GM18873 (cell line): ENCODE measurements around the gene EYS.
"Not testable (repeated sequence)": the region's sequence is repeated elsewhere in the genome, so short reads cannot be mapped to it uniquely, and the experiment has no call there.

ENCODE experiments used
- ATAC-seq: cut with Tn5 transposase; IDR thresholded peaks from one replicate; pipeline ENCODE4 v1.9.1; 2021; ENCODE audit warnings: mild to moderate bottlenecking, moderate library complexity, moderate number of reproducible peaks; ENCODE audit not compliant: unreplicated experiment, low FRiP score

EYS gene

DNA sequence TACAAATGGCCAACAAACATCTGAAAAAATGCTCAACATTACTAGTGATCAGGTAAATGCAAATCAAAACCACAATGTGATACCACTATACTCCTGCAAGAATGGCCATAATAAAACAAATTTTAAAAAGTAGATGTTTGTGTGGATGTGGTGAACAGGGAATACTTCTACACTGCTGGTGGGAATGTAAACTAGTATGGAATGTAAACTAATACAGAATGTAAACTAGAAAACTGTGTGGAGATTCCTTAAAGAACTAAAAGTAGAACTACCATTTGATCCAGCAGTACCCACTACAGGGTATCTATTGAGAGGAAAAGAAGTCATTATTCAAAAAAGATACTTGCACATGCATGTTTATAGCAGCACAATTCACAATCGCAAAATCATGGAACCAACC lies 1878.3 kb downstream of the EYS start:
- ATAC-seq: not testable (repeated sequence)

DNA sequence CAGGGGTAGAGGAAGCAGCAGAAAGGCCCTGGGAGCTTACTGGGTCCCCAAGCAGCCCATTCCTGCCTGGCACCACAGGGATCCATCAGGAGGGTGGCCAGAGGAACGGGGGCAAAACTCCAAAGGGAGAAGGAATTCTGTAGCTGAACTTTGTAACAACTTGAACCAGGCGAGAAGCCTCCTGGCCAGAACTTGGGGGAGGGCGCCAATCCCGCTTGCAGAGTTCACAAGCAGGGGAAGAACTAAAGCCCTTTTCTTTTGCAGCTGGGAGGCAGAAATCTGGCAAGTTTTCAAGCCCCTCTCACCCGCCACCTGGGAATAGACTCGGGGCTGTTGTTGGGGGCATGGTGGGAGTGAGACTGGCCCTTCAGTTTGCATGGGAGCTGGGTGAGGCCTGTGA lies 1882.3 kb downstream of the EYS start:
- ATAC-seq: no peak

DNA sequence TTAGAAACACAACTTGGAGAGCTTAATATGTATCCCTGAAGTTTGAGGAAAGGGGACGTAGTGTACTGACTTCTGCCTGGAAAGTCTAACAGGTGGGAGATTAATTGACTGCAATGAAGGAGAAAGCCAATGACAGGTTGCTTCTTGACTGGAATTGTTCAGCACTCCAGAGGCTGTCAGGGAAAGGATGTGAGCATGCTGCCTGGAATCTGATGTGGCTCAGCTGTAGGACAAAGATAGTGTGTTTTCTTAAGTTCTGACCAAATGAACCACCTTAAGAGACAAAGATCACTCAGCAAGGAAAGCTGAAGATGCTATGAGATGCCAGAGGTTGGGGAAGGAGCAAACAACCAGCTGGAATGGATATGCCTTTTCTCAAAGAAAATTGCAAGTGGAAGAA lies 1885.6 kb downstream of the EYS start:
- ATAC-seq: no peak

DNA sequence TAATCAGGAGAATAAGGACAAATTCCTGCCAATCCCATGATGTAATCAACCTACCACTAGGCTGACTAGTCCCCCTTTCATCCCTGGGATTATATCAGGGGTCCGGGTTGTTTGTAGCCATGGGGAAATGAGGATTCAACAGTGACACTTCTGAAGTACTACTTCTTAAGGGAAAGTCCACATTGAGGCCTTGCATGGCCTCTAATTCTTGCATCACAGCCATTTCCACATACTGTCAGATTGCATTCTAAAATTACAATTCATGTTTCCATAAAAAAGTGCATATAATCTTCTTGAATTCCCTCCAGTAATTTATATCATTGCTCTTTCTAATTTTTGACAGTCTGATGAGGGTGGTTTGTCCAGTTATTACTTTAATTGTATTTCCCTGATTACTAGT lies 1887.2 kb downstream of the EYS start:
- ATAC-seq: no peak

DNA sequence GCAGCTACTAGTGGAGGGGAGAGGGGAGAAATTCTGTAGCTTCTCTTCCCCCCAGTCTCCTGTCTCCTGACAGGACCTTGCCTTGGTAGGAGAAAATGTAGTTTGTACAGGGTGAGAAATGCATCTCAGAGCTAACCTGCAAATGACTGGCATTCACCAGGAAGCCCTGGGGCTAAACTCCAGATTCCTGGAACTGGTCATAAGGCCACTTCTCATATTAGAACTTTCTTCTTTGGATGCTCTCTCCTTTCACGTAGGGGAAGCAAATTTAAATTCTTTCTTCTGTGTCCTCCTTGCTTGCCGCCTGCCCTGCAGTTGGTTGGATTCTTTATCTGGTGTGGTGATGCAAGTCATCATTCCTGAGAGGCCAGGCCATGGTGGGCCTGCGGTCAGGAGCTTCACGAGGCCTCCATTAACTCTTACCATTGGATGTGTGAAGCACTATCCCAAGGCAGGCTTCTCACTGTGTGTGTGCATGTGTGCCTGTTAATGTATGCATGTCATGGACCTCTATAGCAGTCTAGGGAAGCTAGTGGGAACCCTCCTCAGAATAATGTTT lies 1889.5 kb downstream of the EYS start:
- no peak for ATAC-seq

DNA sequence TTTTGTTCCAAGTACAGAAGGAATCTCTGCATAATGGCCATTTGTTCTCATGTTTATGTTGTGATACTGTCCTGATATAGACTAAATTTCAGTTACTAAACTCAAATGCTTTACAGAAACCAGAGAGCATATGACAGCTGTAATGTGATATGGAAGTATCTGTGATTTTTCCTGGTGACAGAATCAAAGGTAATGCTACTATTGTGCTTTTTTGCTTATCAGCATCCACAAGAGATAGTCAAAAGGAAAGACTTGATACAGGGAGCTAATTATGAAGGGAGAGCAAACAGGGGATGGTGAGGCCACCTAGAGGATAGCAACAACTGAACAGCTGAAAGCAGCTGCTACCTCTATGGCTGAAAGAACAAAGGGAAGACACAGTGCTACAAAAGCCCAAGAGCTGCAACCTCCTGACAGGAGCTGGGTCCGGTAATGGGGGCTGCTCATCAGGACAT lies 1890.0 kb downstream of the EYS start:
- ATAC-seq: no peak

DNA sequence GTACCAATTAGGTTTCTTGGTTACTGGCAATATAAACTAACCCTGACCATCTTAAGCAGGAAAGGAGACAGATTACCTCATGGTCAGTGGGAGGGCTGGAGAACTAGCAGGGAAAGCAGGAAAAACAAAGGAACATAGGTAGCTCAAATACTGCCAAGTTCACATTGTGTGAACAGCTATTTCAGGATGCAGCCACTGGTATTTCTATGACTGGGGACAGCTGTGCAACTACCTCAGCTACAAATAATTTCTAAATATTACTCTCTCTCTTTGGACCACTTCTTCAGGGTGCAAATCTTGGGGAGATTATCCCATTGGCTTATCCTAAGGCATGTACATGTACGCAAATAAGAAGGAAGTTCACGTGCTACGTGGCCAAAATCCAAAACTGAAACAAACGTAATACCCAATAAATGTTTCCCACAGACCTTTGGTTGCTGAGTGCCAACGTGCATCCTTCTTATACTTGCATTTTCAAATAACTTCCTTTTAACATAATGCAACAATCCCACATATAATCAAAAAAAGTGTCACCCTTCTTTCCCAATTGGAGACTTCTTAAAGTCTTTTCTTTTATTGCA lies 1890.5 kb downstream of the EYS start:
- no peak for ATAC-seq

DNA sequence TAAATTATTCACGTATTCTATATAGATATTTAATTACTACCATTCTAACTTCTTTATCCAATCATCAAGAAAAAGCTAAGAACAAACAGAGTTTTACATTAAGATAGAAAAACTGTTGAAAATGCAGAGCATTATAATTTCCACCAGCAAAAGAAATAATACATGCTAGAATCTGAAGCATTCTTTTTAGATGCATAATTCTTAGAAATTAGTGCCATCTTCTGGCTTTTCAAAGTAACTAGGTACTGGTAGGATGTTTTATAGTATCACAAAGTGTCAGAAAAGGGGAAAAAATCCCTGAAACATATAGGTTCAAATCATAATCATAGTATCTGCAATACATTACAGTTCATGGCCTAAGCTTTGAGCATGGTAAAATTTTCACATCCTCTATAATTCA lies 1892.6 kb downstream of the EYS start:
- ATAC-seq: no peak

DNA sequence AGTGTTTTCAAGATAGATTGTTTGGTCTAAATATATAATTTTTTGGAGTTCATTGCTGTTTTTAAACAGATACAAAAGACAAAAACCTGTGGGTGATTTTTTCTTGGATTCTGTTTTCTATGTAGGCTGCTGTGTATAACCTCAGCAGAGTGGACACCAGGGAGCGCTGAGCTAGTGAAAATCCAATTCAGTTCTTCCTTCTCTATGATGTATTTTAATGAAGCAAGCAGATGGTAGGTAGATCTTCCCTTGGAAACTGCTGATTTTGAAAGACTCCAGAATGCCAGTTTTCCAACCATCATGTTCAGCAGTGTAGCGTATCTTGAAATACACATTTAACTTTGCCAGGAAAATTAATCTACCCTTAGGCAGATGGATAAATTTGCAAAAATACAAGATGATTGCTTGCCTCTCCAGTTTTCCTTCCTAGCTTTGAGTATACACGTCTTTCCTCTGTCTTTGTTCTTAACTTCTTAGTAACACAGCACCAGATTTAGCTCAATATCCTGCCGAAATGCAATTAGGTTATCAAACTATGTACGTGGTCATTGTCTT lies 1893.4 kb downstream of the EYS start:
- no peak for ATAC-seq

DNA sequence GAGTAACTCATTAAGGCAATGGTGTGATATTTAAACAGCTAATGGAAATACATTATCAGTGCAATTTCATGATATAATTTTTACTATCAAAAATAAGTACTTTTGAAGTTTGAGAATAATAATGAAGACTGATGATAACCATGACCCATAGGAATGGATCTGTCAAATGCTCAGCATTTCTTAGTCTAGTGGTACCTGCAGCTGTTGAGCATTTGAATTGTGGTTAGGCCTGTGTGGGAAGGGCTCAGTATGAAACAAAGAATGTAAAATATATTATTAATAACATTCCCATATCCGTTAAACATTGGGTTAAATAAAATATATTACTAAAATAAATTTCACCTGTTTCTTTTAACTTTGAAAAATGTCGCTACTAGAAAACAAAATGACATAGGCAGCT lies 1898.5 kb downstream of the EYS start:
- ATAC-seq: no peak

DNA sequence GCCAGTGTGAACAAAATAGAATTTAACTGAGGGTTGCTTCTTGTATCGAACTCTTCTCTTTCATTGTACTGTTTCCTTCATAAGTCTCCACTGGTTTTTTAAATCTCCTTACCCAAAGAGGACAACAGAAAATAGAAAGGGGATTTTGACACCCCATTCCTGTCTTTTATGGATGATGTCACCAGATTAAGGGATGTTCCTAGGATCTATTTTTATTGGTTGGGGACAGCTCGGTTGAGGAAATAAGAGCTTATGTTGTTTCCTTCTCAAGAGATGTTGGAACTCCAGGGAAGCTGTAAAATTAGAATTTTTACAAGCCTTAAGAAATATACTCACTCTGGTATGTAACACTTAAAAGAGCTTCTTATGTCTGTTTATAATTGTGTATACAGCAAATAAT lies 1900.0 kb downstream of the EYS start:
- no peak for ATAC-seq

DNA sequence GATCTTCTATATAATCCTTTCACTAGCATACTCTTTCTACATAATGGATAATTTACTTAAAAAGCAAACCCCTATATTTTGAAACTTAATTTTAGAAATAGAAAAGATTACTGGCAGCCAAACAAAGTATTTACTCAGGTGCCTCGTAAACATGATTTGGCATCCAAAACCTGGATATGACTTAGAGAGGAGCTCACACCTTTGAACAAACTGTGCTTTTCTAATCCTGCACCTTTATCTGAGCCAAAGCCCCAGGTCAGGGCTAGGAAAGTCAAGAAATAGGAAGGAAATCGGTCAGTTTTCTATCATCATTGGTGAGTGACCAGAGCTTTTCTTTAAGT lies 1900.5 kb downstream of the EYS start:
- ATAC-seq: no peak

DNA sequence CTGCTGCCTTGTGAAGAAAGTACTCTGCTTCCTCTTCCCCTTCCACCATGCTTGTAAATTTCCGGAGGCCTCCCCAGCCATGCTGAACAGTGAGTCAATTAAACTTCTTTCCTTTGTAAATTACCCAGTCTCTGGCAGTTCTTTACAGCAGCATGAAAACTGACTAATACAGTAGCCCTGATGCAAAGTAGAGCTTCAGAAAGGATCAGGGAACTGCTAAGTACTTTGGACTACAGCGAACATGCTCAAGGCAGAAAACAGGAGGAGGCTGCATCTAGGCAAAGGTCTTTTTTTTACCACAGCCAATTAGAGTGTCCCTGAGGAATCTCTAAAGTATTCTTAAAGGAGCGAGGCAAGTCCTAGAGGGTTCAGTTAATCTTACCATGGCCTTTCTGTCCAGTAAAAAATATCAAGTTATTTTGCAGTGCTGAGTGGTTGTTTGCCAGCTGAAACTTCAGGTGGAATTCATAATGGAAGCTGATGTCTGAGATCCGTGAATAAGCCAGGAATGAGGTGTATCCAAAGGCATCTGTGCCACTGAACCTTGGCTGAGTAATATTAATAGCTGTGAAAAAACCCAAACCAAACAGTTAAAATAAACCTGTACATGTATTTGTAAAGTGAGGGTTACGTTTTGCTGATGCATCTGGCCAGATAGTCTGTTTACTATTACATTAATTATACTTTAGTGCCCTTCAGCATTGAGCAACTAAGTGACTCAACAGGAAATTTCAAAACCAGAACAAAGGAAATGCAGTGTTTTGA lies 1901.0 kb downstream of the EYS start:
- ATAC-seq: no peak

DNA sequence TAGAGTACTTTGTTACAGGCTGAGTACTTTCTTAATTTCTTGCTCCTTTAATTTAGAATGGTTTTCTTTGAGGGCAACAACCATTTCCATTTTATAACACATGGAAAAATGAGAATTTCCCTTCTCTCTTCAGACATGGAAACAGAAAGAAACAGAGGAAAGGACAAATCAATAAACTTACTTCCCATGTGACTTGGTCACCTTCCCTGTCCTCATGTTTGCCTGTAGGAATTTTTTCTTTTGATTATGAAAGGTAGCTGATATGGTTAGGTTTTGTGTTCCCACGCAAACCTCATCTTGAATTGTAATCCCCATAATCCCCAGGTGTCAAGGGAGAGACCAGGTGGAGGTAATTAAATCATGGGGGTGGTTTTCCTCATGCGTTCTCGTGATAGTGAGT lies 1901.7 kb downstream of the EYS start:
- ATAC-seq: no peak

DNA sequence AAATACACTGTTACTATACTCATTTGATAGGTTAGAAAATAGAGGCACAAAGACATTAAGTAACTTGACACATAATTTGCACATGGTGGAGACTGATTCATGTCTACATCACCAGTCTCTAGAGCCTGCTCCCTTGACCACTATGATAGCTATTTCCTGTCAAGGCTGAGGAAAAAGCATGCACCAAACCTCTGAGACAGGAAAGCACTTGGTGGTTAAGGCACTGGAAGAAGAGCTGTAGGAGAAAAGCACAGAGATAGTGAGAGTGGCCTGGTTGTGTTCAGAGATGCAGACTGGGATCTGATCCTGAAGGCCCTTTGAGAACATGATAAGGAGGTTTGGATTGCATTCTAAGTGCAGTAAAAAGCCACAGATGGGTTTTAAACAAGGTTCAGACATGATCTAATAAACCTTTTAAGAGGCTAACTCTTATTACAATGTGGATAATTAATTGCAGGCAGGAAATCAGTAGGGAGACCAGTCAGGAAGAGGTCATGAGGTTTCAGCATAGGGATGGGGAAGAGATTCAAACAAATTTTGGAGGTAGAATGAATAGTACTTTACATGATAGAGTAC lies 1902.6 kb downstream of the EYS start:
- no peak for ATAC-seq

DNA sequence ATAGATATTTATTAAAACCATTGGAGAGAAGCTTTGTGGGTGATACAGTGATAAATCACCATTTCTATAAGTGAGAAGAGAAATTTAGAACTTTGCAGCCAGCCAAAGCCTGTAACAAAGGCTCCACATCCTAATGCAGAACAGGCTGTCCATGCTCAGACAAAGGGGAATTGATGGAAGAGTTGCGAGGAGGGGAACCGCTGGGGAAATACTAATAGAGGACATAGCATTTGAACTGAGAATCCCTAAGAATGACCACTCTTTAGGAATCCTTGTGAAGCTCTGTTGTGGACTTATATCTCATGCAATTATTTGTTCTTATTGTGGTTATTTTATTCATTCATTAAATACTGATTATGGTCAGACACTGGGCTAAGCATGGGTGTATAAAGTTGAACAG lies 1903.7 kb downstream of the EYS start:
- no peak for ATAC-seq

DNA sequence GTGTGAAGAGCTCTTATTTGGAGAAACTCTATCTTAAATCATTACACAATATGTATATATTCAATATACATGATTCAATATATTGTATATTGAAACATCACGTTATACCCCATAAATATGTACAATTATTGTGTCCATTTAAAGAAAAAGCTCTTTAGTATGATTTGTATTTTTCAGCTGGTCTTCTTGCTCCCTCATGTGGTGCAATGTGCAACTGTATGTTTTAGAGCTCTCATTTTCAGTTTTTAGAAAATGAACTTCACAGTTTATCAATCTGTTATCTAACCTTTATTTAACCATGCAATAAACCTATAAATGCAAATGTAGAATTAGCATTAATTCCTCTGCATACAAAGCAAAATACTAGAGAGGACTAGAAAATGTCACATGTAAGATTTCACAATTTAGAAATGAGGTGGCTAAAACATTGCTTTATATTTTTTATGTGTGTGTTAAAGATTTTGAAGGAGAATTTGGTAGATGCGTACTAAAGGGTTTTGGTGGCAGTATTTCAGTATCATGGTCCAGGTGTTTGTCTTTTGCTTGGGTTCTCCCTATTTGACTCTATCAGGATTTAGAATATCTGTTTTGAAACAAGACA lies 1904.3 kb downstream of the EYS start:
- no peak for ATAC-seq

DNA sequence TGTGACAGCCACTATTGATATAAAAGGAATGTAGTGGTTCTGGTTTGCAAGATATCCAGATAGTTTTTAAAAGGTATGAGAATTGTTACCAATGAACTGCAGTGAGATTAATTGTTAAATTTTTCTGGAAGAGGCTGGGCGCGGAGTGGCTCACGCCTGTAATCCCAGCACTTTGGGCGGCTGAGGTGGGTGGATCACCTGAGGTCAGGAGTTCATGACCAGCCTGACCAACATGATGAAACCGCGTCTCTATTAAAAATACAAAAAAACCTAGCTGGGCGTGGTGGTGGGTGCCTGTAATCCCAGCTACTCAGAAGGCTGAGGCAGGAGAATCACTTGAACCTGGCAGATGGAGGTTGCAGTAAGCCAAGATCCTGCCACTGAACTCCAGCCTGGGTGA lies 1906.6 kb downstream of the EYS start:
- not testable (repeated sequence) for ATAC-seq

DNA sequence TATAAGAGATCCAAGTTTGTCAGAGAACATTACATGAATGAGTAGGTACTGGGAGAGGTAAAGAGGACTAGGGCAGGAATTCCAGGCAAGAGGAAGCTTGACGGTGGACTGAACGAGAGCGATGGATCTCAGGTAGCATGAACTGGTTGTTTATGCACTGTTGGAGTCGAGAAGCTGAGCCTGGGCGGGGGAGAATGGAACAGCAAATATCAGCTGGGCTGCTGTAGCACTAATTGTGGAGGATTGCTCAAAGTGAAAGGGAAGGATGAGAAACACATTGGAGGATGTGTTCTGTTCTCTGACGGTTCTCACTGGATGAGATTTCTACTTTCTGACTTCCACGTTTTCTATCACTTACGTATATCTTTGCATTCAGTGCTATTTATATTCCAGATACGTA lies 1907.2 kb downstream of the EYS start:
- ATAC-seq: no peak

DNA sequence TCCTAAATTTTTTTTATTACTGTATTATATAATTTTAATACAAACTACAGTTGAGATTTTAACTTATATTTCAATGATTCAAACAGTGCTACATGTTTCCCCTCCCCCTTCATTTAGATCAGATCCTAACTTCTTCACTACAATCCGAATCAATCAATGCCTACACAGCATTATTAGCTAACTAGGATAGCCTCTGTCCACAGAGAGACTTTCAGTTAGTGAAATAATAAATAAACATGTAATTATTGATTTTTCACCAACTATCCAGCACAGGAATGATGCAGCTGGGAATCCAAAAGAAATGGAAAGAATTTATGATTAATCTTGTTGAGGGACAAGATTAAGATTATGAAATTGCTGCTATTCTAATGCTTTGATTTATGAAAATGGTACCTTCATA lies 1907.7 kb downstream of the EYS start:
- ATAC-seq: no peak

DNA sequence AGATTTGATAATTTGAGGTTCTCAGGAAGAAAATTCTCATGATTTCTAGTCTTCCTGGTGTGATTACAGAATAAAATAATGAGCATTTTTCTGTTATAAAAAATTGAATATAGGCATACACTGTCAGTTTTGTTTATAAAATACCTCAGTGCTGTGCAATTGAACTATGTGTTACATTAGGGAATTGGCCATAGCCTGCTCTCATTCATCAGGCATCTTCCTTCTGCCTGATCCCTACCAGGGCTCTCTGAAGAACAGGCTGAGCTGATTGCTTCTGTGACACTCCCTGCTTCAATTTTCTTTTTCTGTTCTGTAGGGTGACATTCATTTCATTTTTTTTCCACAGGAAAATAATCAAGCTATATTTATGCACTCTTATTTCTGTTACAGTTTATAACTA lies 1908.6 kb downstream of the EYS start:
- ATAC-seq: no peak
